Measurements from ENCODE around the gene TIFAB.

The TIFAB gene

DNA sequence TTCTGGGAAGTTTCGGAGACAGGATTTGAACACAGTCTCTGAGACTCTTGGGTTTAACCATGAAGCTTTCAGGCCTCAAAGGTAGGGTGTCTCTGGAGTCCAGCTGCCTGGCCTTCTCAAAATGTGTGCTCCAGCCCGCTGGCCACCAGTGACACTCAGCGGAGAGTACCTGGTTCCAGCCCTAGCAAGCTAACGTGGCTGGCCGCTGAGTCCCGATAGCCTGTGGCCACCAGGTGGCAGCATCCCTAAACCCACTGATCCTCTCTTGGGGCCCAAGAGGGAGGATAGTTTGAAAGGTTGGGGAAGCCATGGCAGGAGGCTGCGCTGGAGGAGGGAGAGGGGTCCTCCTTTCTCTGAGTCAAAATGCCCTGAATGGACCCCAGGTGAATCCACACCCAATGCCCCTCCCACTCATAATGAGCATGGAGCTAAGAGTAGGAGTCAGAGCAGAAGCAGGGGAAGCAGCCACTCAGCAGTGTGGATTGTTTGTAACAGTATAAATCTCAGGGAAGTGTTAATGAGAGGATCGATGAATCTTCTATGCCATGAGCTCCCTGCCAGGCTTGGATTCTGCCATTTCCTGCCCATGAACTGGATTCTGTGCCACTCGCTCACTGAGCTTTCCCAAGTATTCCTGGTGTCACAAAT, 5.4 kb upstream of the TIFAB start:
- TF ChIP-seq POLR2A (IDR thresholded peaks at IDR 0.05; ENCODE audit: low read depth, low read length), result no peak
- peak; percentile 65 for DNase-seq (ENCODE audit: insufficient read length, low spot score)
- FAIRE-seq, result no peak

- DNase-seq (ENCODE audit: insufficient read length, low spot score) (peak; percentile 73), FAIRE-seq (peak; percentile 70)
- TF ChIP-seq POLR2A (IDR thresholded peaks at IDR 0.05; ENCODE audit: low read depth, low read length), result no peak
Measured at GRCh38 chr5:135456238-135457099, 4.3 kb upstream of the TIFAB start.

GRCh38 chr5:135455876-135456237, 3.7 kb upstream of the TIFAB start:
- FAIRE-seq (no peak), DNase-seq (ENCODE audit: insufficient read length, low spot score) (no peak)
- no peak for TF ChIP-seq POLR2A (IDR thresholded peaks at IDR 0.05; ENCODE audit: low read depth, low read length)

- FAIRE-seq (no peak), DNase-seq (ENCODE audit: insufficient read length, low spot score) (no peak)
- TF ChIP-seq POLR2A (IDR thresholded peaks at IDR 0.05; ENCODE audit: low read depth, low read length), result no peak
Measured at GRCh38 chr5:135454946-135455345, 2.8 kb upstream of the TIFAB start.

DNA sequence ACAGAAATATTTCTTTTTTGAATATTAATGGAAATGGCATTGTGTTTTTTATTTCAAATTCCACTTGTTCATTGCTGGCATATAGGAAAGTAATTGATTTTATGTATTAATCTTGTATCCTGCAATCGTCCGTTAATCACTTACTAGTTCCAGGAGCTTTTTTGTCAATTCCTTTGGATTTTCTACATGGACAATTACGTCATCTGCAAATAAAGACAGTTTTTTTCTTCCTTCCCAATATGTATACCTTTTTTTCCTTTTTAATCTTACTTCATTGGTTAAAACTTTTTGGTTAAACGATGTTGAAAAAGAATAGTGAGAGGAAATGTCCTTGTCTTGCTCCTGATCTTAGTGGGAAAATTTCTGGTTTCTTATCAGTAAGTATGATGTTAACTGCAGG, 1.5 kb upstream of the TIFAB start:
- no peak for TF ChIP-seq POLR2A (IDR thresholded peaks at IDR 0.05; ENCODE audit: low read depth, low read length)
- FAIRE-seq, result no peak
- DNase-seq (ENCODE audit: insufficient read length, low spot score), result no peak

DNA sequence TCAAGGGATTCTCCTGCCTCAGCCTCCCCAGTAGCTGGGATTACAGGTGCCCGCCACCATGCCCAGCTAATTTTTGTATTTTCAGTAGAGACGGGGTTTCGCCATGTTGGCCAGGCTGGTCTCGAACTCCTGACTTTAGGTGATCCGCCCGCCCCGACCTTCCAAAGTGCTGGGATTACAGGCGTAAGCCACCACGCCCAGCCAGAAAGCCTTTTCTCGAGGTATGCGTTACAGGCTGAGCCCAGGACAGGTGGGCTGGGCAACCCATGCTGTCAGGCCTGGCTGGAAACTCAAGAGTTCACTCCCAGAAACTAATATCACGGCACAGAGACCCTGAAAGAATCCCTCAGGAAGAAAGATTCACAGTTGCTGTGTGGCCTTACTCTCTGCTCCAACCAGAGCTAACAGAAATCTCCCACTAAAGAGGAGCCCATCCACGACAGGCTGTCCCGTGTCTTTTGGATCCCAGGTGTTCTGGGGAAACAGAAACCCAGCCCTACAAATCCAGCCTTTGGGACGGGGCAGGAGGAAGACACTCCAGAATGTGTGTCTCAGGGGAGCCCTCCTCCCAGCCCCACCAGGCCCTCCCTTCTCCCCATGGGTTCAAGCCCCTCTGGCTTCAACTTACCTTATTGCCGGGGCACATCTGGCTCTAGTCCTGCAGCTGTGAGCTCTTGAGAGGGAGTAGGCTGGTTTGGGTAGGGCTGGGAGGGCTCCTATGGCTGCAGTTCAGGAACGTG, 400 bp downstream of the TIFAB start:
- no peak for TF ChIP-seq POLR2A (IDR thresholded peaks at IDR 0.05; ENCODE audit: low read depth, low read length)
- DNase-seq (ENCODE audit: insufficient read length, low spot score), result no peak
- no peak for FAIRE-seq

DNA sequence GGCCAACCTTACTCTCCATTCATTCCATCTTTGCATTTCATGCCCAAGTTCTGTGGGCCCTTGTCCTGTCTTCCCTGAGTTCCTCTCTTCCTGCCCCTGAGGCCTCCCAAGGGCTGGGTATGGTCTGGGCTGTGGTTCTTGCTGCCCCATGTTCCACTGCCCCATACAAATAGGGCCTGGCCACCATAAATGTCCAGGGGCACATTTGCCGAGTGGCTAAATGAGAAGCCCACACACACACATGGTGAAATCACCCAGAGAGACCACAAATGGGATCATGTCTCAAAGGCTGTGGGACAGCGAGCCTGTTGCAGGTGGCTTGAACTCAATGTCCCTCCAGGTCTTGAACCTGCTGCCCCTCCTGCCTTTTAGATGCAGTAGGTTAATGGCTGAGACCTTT, 1.2 kb downstream of the TIFAB start:
- FAIRE-seq (no peak), DNase-seq (ENCODE audit: insufficient read length, low spot score) (no peak)
- no peak for TF ChIP-seq POLR2A (IDR thresholded peaks at IDR 0.05; ENCODE audit: low read depth, low read length)

- no peak for TF ChIP-seq POLR2A (IDR thresholded peaks at IDR 0.05; ENCODE audit: low read depth, low read length)
- DNase-seq (ENCODE audit: insufficient read length, low spot score) (no peak), FAIRE-seq (no peak)
Measured at GRCh38 chr5:135450336-135450735, 1.8 kb downstream of the TIFAB start.

GRCh38 chr5:135449644-135450043, 2.5 kb downstream of the TIFAB start:
- DNase-seq (ENCODE audit: insufficient read length, low spot score) (no peak), FAIRE-seq (no peak)
- no peak for TF ChIP-seq POLR2A (IDR thresholded peaks at IDR 0.05; ENCODE audit: low read depth, low read length)

- FAIRE-seq, result no peak
- no peak for DNase-seq (ENCODE audit: insufficient read length, low spot score)
- no peak for TF ChIP-seq POLR2A (IDR thresholded peaks at IDR 0.05; ENCODE audit: low read depth, low read length)
Measured at GRCh38 chr5:135448791-135449507, 3.2 kb downstream of the TIFAB start.

DNA sequence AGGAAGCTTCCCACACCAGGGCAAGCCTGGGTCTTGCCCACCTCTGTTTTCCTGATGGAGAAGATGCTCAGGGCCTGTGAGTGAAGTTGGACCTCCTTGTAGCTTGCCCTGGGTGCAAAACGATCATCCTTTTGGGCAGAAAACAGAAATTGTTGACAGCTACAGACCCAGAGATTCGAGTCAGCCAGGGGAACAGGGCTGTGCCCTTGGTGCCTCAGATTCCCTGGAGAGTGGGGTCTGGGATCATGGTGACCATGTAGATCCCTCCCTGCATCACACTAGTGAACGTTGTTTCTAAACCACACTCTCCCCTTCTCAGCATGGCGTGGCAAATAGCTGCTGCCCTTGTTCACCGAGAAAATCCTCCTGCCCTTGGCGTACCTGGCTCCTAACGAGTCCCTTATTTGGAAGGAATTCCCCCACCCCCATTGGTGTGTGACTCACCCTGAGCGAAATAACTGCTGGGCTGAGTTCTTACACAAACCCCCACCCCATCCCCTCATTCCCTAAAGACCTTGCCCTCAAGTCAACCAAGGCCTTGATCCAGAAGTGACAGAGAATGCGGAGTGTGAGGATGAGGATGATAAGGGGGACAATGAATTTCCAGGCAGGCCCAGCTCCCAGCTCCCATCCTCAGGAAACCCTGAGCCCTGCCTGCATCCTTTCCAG, 3.9 kb downstream of the TIFAB start:
- FAIRE-seq (no peak), DNase-seq (ENCODE audit: insufficient read length, low spot score) (no peak)
- TF ChIP-seq POLR2A (IDR thresholded peaks at IDR 0.05; ENCODE audit: low read depth, low read length), result no peak

- DNase-seq (ENCODE audit: insufficient read length, low spot score) (no peak), FAIRE-seq (no peak)
- no peak for TF ChIP-seq POLR2A (IDR thresholded peaks at IDR 0.05; ENCODE audit: low read depth, low read length)
Measured at GRCh38 chr5:135447298-135447929, 4.7 kb downstream of the TIFAB start, which contains the start of gene DCANP1. Gene DCANP1, minus strand, starts transcription at chr5:135447348. Its CDS starts 240 bp downstream, at chr5:135447108.

DNA sequence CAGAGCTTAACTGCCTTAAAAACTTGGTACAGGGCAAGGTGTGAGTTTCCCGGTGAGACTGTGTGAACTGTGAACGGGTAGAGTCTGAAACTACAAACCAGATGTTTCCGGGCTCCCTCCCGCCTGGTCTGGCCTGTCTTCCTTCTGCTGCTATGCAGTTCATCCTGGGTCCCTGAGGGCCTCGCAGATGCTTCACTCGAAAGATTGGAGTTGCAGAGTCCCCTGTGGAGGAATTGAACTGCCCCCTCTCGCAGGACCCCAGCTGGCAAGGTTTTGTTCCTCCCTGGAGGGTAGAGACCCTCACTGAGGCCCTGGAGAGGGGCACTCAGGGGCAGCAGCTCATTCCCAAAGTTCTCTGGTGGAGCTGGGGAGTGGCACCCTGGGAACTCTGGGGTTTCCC, 5.5 kb downstream of the TIFAB start:
- DNase-seq (ENCODE audit: insufficient read length, low spot score) (no peak), FAIRE-seq (no peak)
- no peak for TF ChIP-seq POLR2A (IDR thresholded peaks at IDR 0.05; ENCODE audit: low read depth, low read length)

Data from H54 (cell line).